TTC549 (cell line): ENCODE results near the gene KATNAL2.
"Not testable (repeated sequence)": the region's sequence is repeated elsewhere in the genome, so short reads cannot be mapped to it uniquely, and the experiment has no call there.

Experiments used
- FAIRE-seq: peaks from 2 replicates; lab custom pipeline; 2012; peaks lifted over from hg19 to GRCh38; lab: Jason Lieb, UNC

The KATNAL2 gene

GRCh38 chr18:47034591-47034990 lies 117.2 kb downstream of the KATNAL2 start:
- FAIRE-seq, result not testable (repeated sequence)

GRCh38 chr18:47035156-47035671 lies 117.8 kb downstream of the KATNAL2 start, which contains the start of gene ELOA2:
ELOA2 (minus strand) TSS chr18:47035621; CDS start chr18:47035264, 357 bp downstream.
- FAIRE-seq, result no peak

- peak; percentile 80 for FAIRE-seq
Measured at GRCh38 chr18:47036298-47036874, 119.0 kb downstream of the KATNAL2 start.

GRCh38 chr18:47036927-47037578 lies 119.7 kb downstream of the KATNAL2 start:
- FAIRE-seq, result no peak

- FAIRE-seq, result no peak
Measured at GRCh38 chr18:47040982-47041381, 123.6 kb downstream of the KATNAL2 start.

GRCh38 chr18:47050468-47050867 lies 133.1 kb downstream of the KATNAL2 start:
- peak; percentile 88 for FAIRE-seq

- no peak for FAIRE-seq
Measured at GRCh38 chr18:47054369-47054768, 137.0 kb downstream of the KATNAL2 start.

GRCh38 chr18:47062471-47062870 lies 145.1 kb downstream of the KATNAL2 start:
- no peak for FAIRE-seq

- FAIRE-seq, result no peak
Measured at GRCh38 chr18:47063096-47063495, 145.7 kb downstream of the KATNAL2 start.

- no peak for FAIRE-seq
Measured at GRCh38 chr18:47067648-47068047, 150.2 kb downstream of the KATNAL2 start.

GRCh38 chr18:47075098-47075883 lies 157.9 kb downstream of the KATNAL2 start:
- no peak for FAIRE-seq

GRCh38 chr18:47077111-47077510 lies 159.7 kb downstream of the KATNAL2 start:
- no peak for FAIRE-seq

GRCh38 chr18:47080872-47081271 lies 163.5 kb downstream of the KATNAL2 start:
- no peak for FAIRE-seq

GRCh38 chr18:47081578-47081977 lies 164.2 kb downstream of the KATNAL2 start:
- no peak for FAIRE-seq

- FAIRE-seq, result no peak
Measured at GRCh38 chr18:47087676-47088075, 170.3 kb downstream of the KATNAL2 start.

GRCh38 chr18:47095810-47096209 lies 178.4 kb downstream of the KATNAL2 start:
- no peak for FAIRE-seq

- no peak for FAIRE-seq
Measured at GRCh38 chr18:47100212-47100831, 182.9 kb downstream of the KATNAL2 start.

GRCh38 chr18:47108373-47108772 lies 191.0 kb downstream of the KATNAL2 start:
- FAIRE-seq, result no peak

- no peak for FAIRE-seq
Measured at GRCh38 chr18:47108998-47109405, 191.6 kb downstream of the KATNAL2 start.

- FAIRE-seq, result no peak
Measured at GRCh38 chr18:47109720-47110119, 192.3 kb downstream of the KATNAL2 start.

- no peak for FAIRE-seq
Measured at GRCh38 chr18:47110492-47111274, 193.3 kb downstream of the KATNAL2 start.
